Measurements from ENCODE around the gene ASXL3.

The ASXL3 gene

DNA sequence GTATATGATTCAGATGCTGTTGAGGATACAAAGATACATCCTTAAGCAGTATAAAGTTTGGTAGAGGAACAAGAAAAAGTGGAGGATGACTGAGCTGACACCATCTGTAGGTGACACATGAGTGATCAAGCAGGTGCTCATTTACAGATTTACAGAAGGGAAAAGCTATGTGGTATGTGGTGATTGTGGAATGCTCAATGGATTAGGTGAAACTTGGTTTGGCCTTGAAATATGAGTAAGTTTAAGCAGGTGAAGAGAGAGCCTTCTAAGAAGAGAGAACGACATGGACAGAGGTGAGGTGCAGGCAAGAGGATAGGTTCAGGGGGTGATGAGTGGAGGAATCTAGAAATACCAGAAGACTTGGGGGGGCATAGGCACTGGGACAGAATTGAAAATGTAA is 5.9 kb downstream of the ASXL3 start:
- DNase-seq (ENCODE audit: low spot score), result peak; percentile 87

DNA sequence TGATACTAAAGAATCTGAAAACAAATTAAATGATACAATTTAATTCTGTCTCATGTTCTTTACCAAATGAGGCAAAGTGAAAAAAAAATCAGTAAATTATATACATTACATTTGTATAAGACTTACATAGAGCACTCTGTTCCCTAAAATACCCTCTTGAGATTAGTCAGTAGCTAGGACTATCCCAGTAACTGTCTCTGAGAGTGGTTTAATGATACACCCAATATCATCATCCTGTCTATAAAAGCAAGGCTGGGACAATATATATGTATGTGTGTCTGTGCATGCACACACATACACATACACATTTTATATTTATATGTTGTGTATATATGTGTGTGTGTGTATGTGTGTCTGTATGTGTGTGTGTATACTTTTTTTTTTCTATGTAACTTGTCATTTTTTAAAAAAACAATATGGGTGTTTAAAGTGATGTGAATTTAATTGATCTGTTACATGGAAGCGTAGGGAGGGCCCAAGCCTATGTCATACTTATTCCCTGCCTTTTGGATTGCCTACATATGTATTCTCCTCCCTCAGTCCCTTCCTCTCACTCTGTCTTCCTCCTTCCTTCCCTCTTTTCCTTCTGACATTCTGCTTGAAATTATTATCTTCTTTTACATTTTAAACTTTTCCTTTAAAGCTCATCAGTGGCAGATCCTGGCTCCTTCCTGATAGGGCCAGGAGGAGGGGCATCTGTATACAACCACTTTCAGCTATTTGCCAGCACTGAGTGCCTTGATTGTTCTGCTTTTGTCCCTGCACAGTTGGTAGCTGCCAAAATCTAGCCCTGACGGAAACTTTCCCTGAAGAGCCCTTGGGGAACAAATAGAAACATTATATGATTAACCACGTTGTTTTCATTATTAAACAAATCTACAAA is 6.8 kb downstream of the ASXL3 start:
- DNase-seq (ENCODE audit: low spot score), result no peak

GRCh38 chr18:33585431-33585775 is 7.4 kb downstream of the ASXL3 start:
- DNase-seq (ENCODE audit: low spot score), result no peak

DNA sequence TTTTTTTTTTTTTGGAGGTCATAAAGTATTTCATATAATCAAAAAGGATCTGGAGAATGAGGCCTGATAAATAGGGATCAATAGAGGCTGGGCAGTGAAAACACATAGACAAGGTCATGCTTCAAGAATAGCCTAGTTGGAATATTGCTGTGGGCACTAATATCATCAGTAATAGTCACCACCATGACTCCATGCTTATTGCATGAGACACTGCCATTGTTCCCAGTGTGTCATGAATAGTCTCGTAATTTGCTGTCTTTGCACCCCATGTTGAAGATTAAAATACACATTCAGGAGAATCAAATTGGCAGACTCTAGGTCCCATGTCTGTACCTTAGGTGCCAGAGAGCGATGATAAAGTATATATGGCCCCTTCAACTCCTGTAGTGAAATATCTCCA is 10.3 kb downstream of the ASXL3 start:
- DNase-seq (ENCODE audit: low spot score), result no peak

- DNase-seq (ENCODE audit: low spot score), result no peak
Observed at GRCh38 chr18:33593261-33593660, 15.2 kb downstream of the ASXL3 start.

DNA sequence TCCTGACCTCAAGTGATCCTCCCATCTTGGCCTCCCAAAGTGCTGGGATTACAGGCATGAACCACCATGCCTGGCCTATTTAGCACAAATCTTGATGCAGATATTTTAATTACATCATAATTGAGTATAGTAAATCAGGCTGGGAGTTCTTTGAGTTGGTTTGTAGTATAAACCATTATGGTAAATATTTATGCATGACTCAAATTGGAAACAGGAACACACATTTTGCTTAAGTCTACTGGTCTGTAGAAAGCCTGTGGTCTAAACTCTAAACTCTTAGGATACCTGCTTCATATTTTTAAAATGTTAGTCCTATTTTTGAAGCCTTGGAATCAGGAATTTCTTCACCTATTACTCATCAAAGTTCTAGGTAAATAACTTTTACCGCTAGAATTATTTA is 16.8 kb downstream of the ASXL3 start:
- DNase-seq (ENCODE audit: low spot score), result no peak

DNA sequence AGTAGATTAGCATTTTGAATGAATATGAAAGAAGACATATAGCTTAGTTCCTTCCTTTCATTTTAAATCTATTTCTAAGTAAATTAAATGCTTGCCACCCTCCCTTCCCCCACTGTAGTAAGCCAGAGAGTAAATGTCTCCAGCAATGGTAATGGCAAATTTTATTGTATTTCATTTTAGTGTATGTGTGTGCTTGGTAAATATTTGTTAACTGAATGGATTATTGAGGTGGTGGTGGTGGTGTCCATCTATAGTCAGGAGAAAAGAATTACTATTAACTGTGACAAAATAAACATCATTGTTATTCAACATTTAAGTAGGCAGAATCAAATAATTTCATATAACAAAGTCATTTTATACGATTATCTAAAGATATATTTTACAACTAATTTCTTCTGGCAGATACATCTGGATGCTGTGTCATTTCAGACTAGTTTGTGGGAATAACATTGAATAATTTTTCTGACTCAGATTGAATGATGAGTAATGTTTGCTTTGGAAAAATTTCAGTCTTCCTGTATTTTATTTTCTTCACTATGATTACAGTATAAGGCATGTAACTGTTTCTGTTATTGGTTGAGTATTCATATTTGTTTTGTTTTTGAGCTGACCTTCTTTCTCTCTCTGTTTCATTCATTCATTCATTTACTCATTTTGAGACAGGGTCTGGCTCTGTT is 18.3 kb downstream of the ASXL3 start:
- peak; percentile 56 for DNase-seq (ENCODE audit: low spot score)

GRCh38 chr18:33600846-33601245 is 22.8 kb downstream of the ASXL3 start:
- no peak for DNase-seq (ENCODE audit: low spot score)

GRCh38 chr18:33603454-33603853 is 25.4 kb downstream of the ASXL3 start:
- DNase-seq (ENCODE audit: low spot score), result no peak

DNA sequence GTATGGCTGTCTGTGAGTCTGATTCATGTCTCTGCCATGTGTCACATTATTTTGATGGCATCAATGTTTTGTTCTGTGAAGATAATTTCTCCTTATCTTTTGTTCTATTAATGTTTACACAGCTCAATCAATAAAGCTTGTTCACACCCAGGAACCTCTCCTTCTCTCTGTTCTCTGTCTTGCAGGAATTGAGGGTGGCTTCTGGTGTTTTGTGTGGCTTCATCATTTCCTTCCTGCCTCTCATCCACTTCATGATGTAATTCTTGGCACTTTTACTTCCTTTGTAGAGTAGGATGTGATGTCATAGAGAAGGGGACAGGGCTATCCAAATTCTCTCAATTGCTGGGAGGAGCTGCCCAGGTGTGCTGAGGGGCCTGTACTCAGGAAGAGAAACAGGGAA is 27.2 kb downstream of the ASXL3 start:
- DNase-seq (ENCODE audit: low spot score), result peak; percentile 28

- no peak for DNase-seq (ENCODE audit: low spot score)
Observed at GRCh38 chr18:33606621-33607020, 28.6 kb downstream of the ASXL3 start.

GRCh38 chr18:33611525-33612135 is 33.6 kb downstream of the ASXL3 start:
- no peak for DNase-seq (ENCODE audit: low spot score)

DNA sequence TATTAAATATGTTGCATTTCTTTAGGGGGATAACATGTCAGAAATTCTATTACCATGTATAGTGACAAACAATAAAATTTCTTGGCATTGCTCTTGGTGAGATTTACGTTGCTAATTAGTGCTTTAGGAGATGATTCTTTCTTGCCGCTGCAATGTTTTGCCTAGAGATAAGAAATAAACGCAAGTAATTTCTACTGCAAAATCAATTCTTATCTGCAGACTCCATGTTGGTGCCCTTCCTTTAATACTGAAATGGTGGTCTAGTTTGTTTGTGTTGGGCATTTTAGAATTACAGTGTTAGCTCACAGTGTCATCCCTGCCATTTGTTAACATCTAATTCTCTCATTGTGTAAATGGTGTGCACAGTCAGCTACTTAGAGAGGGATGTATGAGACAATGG is 34.6 kb downstream of the ASXL3 start:
- DNase-seq (ENCODE audit: low spot score), result no peak

GRCh38 chr18:33616556-33616955 is 38.5 kb downstream of the ASXL3 start:
- no peak for DNase-seq (ENCODE audit: low spot score)

GRCh38 chr18:33627114-33627513 is 49.1 kb downstream of the ASXL3 start:
- DNase-seq (ENCODE audit: low spot score), result no peak

DNA sequence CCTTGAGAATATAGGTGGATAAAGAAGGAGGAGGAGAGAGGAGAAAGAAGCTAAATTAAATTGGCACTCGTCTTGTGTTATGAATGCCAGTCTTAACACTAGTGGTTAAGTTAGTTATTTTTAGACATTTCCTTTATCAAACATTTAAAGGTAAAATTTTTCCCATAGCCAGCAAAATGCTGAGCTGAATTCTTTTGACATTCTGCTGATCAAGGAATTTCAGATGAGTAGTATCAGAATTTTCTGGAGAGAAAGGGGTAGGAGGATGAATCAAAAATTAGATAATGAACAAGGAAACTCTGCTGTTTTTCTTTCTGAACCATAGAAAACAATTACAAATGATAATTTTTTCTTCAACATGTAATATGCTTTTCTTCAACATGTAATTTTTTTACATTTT is 52.5 kb downstream of the ASXL3 start:
- DNase-seq (ENCODE audit: low spot score), result no peak

DNA sequence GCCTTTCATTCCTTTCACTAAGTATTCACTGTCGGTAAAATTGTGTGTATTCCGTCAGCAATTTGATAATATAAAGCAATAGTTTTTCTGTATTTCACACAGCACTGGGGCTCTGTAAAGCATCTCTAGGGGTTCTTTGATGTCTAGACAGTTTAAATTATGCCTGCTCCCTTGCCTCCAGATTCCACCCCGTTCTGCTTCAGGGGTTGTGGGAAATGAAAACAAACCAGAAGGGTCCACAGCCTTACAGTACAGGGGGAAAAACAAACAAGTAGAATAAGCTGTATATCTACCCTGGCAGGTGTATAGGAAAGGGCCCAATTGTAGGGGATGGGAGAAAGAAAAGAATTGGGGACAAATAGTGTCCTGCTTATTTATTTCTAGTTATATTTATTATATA is 63.1 kb downstream of the ASXL3 start:
- DNase-seq (ENCODE audit: low spot score), result no peak

GRCh38 chr18:33644494-33644893 is 66.5 kb downstream of the ASXL3 start:
- no peak for DNase-seq (ENCODE audit: low spot score)

DNA sequence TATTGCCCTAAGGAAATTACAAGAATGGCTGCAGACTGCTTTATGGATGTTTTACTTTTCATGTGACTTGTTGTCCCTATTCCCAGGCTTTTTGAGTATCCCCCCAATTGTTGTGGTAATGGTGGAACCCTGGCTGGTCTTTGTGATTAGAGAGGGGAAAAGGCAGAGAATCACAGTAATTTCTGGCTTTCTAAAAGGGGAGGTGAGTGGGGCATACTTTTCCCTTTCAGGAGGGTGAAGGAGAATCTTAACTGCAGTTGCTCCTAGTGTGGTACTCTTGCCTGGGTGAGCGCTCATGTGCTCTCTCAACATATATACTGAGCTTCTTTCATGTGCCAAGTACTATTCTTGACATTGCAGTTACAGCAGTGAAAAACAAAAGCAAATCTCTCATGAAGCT is 69.3 kb downstream of the ASXL3 start:
- no peak for DNase-seq (ENCODE audit: low spot score)

DNA sequence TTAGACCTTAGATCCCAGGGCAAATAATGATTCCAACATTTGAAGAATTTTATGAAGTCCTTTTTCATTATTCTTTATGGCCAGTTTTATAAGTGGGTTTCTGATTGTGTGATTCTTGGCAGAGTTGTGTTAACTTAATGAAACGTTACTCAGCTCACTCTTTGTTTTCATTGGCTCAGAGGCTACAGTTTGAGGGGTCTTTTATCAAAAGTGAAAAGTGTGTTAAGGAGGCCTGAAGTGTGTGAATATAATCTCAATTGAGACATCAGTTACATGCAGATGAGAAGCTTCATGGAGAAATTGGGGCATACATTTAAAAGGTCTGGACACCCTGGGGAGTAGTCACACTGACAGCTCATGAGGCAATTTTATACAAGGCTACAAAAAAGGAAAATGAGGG is 74.6 kb downstream of the ASXL3 start:
- no peak for DNase-seq (ENCODE audit: low spot score)

GRCh38 chr18:33653231-33653630 is 75.2 kb downstream of the ASXL3 start:
- DNase-seq (ENCODE audit: low spot score), result no peak

- DNase-seq (ENCODE audit: low spot score), result no peak
Observed at GRCh38 chr18:33656889-33657448, 79.0 kb downstream of the ASXL3 start.

Data from kidney tubule cell (primary cell).